ENCODE measurements around the gene GHDC.

GRCh38 chr17:42178817-42179216 lies 15.5 kb downstream of the GHDC start:
- no peak for TF ChIP-seq CTCF (IDR thresholded peaks at IDR 0.05; ENCODE audit: low read length)
- TF ChIP-seq EZH2 (IDR thresholded peaks at IDR 0.05; ENCODE audit: borderline replicate concordance, low read length), result no peak

Data from OCI-LY1 (cell line).